SK-N-SH treated with all-trans-retinoic acid at 6 μM for 48 hours (cell line): ENCODE data around the gene SNN.

Source experiments
- ATAC-seq: fragments of 200-7000 bp; cut with Tn5 transposase; 3 replicates; pipeline ENCODE4 v1.9.1; 2020; ENCODE audit warnings: mild to moderate bottlenecking, moderate library complexity
- ARNTL ChIP-seq: fragments of 450-650 bp; formaldehyde crosslinking; IDR thresholded peaks from 2 replicates; pipeline ENCODE4 v1.5.0; 2020; ENCODE audit warnings: low read depth, mild to moderate bottlenecking, moderate library complexity, borderline replicate concordance
- CREB5 ChIP-seq: fragments of 250-450 bp; sonication (Bioruptor Pico); IDR thresholded peaks from 2 replicates; pipeline ENCODE4 v1.5.1; 2020; ENCODE audit warnings: low read depth, mild to moderate bottlenecking, moderate library complexity
- CSDC2 ChIP-seq: fragments of 250-450 bp; sonication (Bioruptor Pico); IDR thresholded peaks from 2 replicates; pipeline ENCODE4 v1.5.0; 2020; ENCODE audit warnings: mild to moderate bottlenecking, moderate library complexity
- ESRRG ChIP-seq: fragments of 250-450 bp; sonication (Bioruptor Pico); IDR thresholded peaks from 2 replicates; pipeline ENCODE4 v1.6.1; 2021; ENCODE audit warnings: mild to moderate bottlenecking
- GLIS3 ChIP-seq: fragments of 250-450 bp; sonication (Bioruptor Pico); IDR thresholded peaks from 2 replicates; pipeline ENCODE4 v1.5.0; 2020; ENCODE audit warnings: mild to moderate bottlenecking, moderate library complexity
- ISL1 ChIP-seq: fragments of 250-450 bp; sonication (Bioruptor Pico); IDR thresholded peaks from 2 replicates; pipeline ENCODE4 v2.1.2; 2022; ENCODE audit warnings: mild to moderate bottlenecking, moderate library complexity
- OSR1 ChIP-seq: fragments of 250-450 bp; sonication (Bioruptor Pico); IDR thresholded peaks from 2 replicates; pipeline ENCODE4 v1.8.0; 2022; ENCODE audit warnings: moderate library complexity, mild to moderate bottlenecking, inconsistent platforms
- PATZ1 ChIP-seq: fragments of 250-450 bp; sonication (Bioruptor Pico); IDR thresholded peaks from 2 replicates; pipeline ENCODE4 v1.8.0; 2020; ENCODE audit warnings: mild to moderate bottlenecking, moderate library complexity, borderline replicate concordance
- RARB ChIP-seq: fragments of 250-450 bp; sonication (Bioruptor Pico); IDR thresholded peaks from 2 replicates; pipeline ENCODE4 v1.8.0; 2021; ENCODE audit warnings: mild to moderate bottlenecking, moderate library complexity
- SNAI2 ChIP-seq: fragments of 250-450 bp; sonication (Bioruptor Pico); IDR thresholded peaks from 2 replicates; pipeline ENCODE4 v1.5.0; 2020; ENCODE audit warnings: mild to moderate bottlenecking, moderate library complexity
- TOX ChIP-seq: fragments of 250-450 bp; sonication (Bioruptor Pico); IDR thresholded peaks from 2 replicates; pipeline ENCODE4 v1.8.0; 2021; ENCODE audit warnings: mild to moderate bottlenecking, moderate library complexity, borderline replicate concordance
- ZFP3 ChIP-seq: fragments of 250-450 bp; sonication (Bioruptor Pico); IDR thresholded peaks from 2 replicates; pipeline ENCODE4 v1.5.0; 2020; ENCODE audit warnings: mild to moderate bottlenecking, moderate library complexity
- ZFP30 ChIP-seq: fragments of 450-650 bp; formaldehyde crosslinking; IDR thresholded peaks from 2 replicates; pipeline ENCODE4 v1.5.0; 2022; ENCODE audit warnings: mild to moderate bottlenecking, moderate library complexity
- ZNF565 ChIP-seq: fragments of 450-650 bp; formaldehyde crosslinking; conservative IDR thresholded peaks from 2 replicates; pipeline ENCODE4 v1.5.0; 2020; ENCODE audit warnings: low read depth, mild to moderate bottlenecking, moderate library complexity
- ZNF8 ChIP-seq: fragments of 450-650 bp; formaldehyde crosslinking; IDR thresholded peaks from 2 replicates; pipeline ENCODE4 v1.5.0; 2020; ENCODE audit warnings: mild to moderate bottlenecking, moderate library complexity
- TF ChIP-seq, protein P1 (sequence below): fragments of 250-450 bp; sonication (Bioruptor Pico); IDR thresholded peaks from 2 replicates; pipeline ENCODE4 v1.8.0; 2021; ENCODE audit warnings: low read depth, mild to moderate bottlenecking, moderate library complexity, borderline replicate concordance
- TF ChIP-seq, protein P2 (sequence below): fragments of 250-450 bp; sonication (Bioruptor Pico); IDR thresholded peaks from 2 replicates; pipeline ENCODE4 v1.5.1; 2021; ENCODE audit warnings: mild to moderate bottlenecking, moderate library complexity

Gene SNN

GRCh38 chr16:11621539-11621919, 46.7 kb upstream of the SNN start:
- ATAC-seq = no peak
- TF ChIP-seq OSR1 (CRISPR knock-in tag) (no peak), CREB5 (no peak), ZNF565 (no peak), ESRRG (CRISPR knock-in tag) (no peak), RARB (CRISPR knock-in tag) (no peak)
- TF ChIP-seq, protein P1, sequence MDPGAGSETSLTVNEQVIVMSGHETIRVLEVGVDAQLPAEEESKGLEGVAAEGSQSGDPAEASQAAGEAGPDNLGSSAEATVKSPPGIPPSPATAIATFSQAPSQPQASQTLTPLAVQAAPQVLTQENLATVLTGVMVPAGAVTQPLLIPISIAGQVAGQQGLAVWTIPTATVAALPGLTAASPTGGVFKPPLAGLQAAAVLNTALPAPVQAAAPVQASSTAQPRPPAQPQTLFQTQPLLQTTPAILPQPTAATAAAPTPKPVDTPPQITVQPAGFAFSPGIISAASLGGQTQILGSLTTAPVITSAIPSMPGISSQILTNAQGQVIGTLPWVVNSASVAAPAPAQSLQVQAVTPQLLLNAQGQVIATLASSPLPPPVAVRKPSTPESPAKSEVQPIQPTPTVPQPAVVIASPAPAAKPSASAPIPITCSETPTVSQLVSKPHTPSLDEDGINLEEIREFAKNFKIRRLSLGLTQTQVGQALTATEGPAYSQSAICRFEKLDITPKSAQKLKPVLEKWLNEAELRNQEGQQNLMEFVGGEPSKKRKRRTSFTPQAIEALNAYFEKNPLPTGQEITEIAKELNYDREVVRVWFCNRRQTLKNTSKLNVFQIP = no peak

DNA sequence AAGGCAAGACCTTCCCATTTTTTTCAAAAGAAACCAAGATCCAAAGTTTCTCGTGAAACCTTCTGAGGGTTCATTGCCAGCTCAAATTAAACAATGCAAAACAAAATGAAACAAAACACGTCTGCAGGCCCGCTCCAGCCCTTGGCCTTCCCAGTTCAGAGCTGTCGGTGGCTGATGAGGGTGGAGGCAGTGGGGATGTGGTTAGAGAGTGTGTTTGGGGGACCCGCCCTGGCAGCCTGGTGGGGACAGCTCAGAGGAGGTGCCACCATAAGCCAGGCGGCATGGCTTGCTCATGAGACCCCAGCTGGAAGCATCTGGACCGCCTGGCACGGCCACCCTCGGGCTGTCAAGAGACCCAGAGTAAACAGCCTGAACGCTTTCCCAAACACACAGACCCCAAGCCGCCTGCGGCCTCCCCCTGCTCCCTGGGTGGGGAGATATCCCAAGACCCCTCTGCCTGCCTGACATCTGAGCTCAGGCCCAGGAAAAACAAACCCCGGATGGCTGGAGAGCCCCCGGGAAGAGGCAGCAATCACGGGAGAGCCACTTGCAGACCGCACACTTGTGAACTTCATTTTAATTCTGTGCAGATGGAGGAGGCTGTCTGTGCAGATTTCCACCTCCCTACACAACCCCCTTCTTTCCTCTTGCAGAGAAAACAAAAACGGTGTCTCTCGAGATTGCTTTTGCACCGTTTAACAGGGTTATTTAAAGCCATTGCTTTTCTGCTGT, 46.2 kb upstream of the SNN start:
- TF ChIP-seq GLIS3 = no peak
- TF ChIP-seq PATZ1 (CRISPR knock-in tag) = no peak
- no peak for TF ChIP-seq ZFP3 (CRISPR knock-in tag)
- no peak for TF ChIP-seq ZFP30
- TF ChIP-seq OSR1 (CRISPR knock-in tag) = no peak
- no peak for TF ChIP-seq ZNF8
- TF ChIP-seq, protein P1 = no peak
- ATAC-seq = no peak

- no peak for TF ChIP-seq TOX (CRISPR knock-in tag)
- no peak for TF ChIP-seq SNAI2 (CRISPR knock-in tag)
- no peak for TF ChIP-seq ZNF565
- no peak for TF ChIP-seq CSDC2 (CRISPR knock-in tag)
- ATAC-seq = no peak
Measured at GRCh38 chr16:11624205-11624604, 44.0 kb upstream of the SNN start.

GRCh38 chr16:11624636-11625607, 43.3 kb upstream of the SNN start:
- TF ChIP-seq ARNTL (CRISPR knock-in tag) (no peak), ISL1 (CRISPR knock-in tag) (no peak), CREB5 (no peak), OSR1 (CRISPR knock-in tag) (no peak), ZFP3 (CRISPR knock-in tag) (no peak)
- TF ChIP-seq, protein P2, sequence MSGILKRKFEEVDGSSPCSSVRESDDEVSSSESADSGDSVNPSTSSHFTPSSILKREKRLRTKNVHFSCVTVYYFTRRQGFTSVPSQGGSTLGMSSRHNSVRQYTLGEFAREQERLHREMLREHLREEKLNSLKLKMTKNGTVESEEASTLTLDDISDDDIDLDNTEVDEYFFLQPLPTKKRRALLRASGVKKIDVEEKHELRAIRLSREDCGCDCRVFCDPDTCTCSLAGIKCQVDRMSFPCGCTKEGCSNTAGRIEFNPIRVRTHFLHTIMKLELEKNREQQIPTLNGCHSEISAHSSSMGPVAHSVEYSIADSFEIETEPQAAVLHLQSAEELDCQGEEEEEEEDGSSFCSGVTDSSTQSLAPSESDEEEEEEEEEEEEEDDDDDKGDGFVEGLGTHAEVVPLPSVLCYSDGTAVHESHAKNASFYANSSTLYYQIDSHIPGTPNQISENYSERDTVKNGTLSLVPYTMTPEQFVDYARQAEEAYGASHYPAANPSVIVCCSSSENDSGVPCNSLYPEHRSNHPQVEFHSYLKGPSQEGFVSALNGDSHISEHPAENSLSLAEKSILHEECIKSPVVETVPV (CRISPR knock-in tag) = no peak
- TF ChIP-seq, protein P1 = no peak
- ATAC-seq = no peak
